Fibroblast of pulmonary artery (primary cell): ENCODE data around the gene CALML3.

Experiments
- DNase-seq: peaks from one replicate; pipeline ENCODE4 v3.0.0-alpha.2; 2010; ENCODE audit warnings: low read depth
- H3K4me3 ChIP-seq: replicated peaks from 2 replicates; pipeline ENCODE4 v1.5.1; 2011; ENCODE audit warnings: low read depth, mild to moderate bottlenecking, control low read depth, low read length, moderate library complexity
- TF ChIP-seq, protein P1 (sequence below): IDR thresholded peaks from 2 replicates; pipeline ENCODE4 v1.5.1; 2011; ENCODE audit warnings: mild to moderate bottlenecking, control low read depth, low read length, inconsistent platforms; ENCODE audit errors: missing control alignments

Gene CALML3

GRCh38 chr10:5492929-5493576, 31.7 kb upstream of the CALML3 start:
- no peak for DNase-seq
- no peak overlapping the region for H3K4me3 ChIP-seq
- TF ChIP-seq, protein P1, sequence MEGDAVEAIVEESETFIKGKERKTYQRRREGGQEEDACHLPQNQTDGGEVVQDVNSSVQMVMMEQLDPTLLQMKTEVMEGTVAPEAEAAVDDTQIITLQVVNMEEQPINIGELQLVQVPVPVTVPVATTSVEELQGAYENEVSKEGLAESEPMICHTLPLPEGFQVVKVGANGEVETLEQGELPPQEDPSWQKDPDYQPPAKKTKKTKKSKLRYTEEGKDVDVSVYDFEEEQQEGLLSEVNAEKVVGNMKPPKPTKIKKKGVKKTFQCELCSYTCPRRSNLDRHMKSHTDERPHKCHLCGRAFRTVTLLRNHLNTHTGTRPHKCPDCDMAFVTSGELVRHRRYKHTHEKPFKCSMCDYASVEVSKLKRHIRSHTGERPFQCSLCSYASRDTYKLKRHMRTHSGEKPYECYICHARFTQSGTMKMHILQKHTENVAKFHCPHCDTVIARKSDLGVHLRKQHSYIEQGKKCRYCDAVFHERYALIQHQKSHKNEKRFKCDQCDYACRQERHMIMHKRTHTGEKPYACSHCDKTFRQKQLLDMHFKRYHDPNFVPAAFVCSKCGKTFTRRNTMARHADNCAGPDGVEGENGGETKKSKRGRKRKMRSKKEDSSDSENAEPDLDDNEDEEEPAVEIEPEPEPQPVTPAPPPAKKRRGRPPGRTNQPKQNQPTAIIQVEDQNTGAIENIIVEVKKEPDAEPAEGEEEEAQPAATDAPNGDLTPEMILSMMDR: no peak

DNA sequence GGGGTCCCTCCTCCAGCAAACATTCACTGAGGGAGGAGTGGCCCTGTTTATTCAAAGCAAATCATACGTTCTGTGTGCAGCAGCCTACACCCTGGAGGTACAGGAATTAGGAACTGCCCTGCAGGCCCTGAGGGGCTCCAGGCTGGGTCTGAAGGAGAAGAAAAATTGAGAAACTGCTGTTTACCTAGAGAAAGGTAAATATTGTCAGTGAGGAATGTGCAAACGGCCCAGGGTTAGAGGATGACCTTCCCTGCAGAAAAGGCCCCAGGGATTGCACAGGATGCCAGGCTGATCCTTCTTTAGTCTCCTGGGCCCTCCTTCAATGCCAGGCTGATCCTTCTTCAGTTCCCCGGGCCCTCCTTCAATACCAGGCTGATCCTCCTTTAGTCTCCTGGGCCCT, 31.1 kb upstream of the CALML3 start:
- H3K4me3 ChIP-seq: no peak overlapping the region
- TF ChIP-seq, protein P1: no peak
- no peak for DNase-seq

- DNase-seq: no peak
- TF ChIP-seq, protein P1: no peak
- H3K4me3 ChIP-seq: no peak overlapping the region
These were observed 30.1 kb upstream of the CALML3 start for GRCh38 chr10:5494611-5495010.

DNA sequence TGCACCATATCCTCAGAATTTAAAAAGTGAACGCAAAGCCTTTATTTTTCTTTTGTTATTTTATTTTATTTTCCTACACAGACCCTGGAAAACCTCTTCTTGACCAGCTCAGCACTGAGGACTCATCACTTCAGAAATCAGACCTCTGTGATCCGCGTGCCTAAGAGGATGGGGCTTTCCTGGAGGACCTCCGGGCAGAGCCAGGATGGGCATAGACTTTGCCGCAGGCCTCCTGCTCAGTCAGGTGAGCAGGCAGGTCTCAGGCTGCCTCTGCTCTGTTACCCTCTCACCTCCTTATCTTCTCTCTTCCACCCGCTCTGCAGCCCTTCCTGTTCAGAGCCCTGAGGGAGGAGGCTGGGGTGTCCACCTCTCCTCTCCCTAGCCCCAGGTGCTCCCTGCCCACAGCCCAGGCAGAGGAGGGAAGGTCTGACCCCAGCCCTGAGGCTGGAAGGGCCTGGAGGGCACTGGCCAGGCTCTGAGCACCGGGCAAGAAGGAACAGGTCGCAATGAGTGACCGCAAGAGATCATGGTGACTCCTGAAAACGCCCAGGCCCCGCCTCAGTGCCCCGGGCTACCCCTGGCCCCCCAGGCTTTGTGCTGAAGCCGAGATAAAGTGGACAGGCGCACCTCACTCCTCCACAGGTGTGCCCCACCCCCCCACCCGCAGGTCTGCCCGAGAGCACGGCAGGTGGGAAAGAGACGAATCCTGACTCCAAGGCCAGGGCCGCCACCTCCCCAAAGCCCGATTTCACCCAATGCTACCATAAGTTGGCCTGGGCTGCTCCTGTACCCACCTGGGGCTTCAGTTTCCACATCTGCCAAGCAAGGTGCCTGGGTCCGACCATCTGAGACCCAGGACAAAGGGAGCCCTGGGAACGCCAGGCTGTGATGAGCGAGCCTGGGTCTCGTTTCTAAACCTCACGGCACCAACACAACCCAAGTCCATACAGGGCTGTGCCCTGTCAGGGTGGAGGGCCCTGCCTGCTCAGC, 28.2 kb upstream of the CALML3 start:
- no peak overlapping the region for H3K4me3 ChIP-seq
- TF ChIP-seq, protein P1: no peak
- no peak for DNase-seq

DNA sequence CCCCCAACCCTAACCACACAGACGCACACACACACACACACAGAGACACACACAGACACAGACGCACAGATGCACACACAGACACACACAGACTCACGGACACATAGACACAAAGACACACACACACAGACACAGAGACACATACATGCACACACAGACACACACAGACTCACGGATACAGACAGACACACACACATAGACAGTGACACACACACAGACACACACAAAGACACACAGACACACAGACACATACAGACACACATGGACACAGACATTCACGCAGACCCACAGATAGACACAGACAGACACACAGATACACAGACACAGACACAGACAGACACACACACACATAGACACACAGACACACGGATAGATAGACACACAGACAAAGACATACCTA, 27.5 kb upstream of the CALML3 start:
- no peak for DNase-seq
- TF ChIP-seq, protein P1: no peak
- no peak overlapping the region for H3K4me3 ChIP-seq

DNA sequence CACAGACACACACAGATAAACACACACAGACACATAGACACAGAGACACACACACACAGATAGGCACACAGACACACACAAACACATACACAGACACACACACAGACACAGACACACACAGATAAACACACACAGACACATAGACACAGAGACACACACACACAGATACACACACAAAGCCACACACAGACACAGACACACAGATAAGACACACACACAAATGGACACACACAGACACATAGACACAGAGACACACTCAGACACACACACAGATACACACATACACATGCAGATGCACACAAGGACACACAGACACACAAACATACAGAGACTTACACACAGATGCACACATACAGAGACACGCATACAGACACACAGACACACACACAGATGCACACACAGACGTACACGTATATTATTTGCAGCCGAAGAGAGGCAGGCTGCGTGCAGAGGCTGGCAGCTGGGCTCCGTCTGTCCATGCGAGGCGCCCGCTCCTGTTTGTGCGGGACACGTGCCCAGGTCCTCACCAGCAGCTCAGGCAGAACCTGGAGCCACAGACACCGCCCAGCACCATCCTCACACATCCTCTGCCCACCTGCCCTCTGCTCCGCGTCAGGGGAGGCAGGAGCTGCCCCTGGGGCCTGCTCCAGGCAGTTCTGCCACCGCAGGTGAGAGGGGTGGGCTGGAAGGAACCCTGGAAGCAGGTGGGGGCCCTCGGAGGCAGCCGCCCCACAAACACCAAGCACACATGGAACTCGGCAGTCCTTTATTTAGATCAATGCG, 26.6 kb upstream of the CALML3 start:
- H3K4me3 ChIP-seq: no peak overlapping the region
- TF ChIP-seq, protein P1: no peak
- DNase-seq: no peak
